ENCODE measurements around the gene CST3. TPM values are rescaled to one million over a fixed set of nuclear protein-coding genes. Genes with fewer than 3 reads are reported as not detected.
"Not testable (repeated sequence)": the region's sequence is repeated elsewhere in the genome, so short reads cannot be mapped to it uniquely, and the experiment has no call there.

The CST3 gene
- polyA plus RNA-seq, 1 donor = 661 TPM

GRCh38 chr20:23664046-23664445 is 26.3 kb upstream of the CST3 start:
- not testable (repeated sequence) for DNase-seq; H3K36me3 ChIP-seq (ENCODE audit: control insufficient read depth, insufficient read depth, low read length); H3K27ac ChIP-seq (ENCODE audit: low read length); H3K9me3 ChIP-seq (ENCODE audit: control insufficient read depth, low read depth, low read length); H3K4me3 ChIP-seq (ENCODE audit: low read length); H3K27me3 ChIP-seq (ENCODE audit: control insufficient read depth, insufficient read depth, low read length)
- 80% methylated on average over 1 of the region's 4 CpGs for WGBS (ENCODE audit: insufficient coverage, low lambda C conversion rate)
- H3K4me1 ChIP-seq (ENCODE audit: control insufficient read depth, insufficient read depth, low read length) = peaks cover 30% of the 10 kb centered on the region

GRCh38 chr20:23663180-23663579 is 25.4 kb upstream of the CST3 start:
- no peak for DNase-seq
- peaks cover 39% of the 10 kb centered on the region for H3K4me1 ChIP-seq (ENCODE audit: control insufficient read depth, insufficient read depth, low read length)
- no peaks in the 10 kb centered on the region for H3K27me3 ChIP-seq (ENCODE audit: control insufficient read depth, insufficient read depth, low read length)
- no peaks in the 10 kb centered on the region for H3K9me3 ChIP-seq (ENCODE audit: control insufficient read depth, low read depth, low read length)
- no peaks in the 10 kb centered on the region for H3K36me3 ChIP-seq (ENCODE audit: control insufficient read depth, insufficient read depth, low read length)
- WGBS (ENCODE audit: insufficient coverage, low lambda C conversion rate) = no CpG with 5 or more reads among the region's 6 CpGs
- H3K4me3 ChIP-seq (ENCODE audit: low read length) = no peak overlapping the region
- H3K27ac ChIP-seq (ENCODE audit: low read length) = no peak overlapping the region

DNA sequence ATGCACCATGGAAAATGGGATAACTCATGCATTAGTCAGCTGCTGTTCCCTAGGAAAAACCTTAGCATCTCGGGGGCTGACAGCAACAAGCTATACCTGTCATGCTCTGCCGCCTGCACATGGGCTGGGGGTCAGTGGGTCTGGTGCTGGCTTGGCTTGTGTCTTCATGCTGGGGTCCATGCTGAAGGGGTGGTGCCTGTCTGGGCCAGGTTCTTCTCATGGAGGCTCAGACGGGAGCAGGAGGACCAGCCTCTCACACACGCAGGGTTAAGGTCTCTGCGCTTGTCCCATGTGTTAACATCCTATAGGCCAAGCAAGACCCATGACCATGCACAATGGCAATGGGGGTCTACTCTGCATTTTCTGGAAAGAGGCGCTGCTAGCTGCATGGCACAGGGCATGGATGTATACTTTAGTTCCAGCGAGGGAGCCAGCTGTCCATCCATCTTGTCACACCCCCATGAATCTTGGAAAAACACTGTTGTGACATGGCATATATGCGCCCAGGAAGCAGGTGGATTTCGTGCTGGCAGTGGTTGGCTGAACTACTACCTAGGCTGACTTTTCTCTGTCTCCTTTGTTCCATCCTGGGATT is 24.6 kb upstream of the CST3 start:
- H3K27me3 ChIP-seq (ENCODE audit: control insufficient read depth, insufficient read depth, low read length) = no peaks in the 10 kb centered on the region
- H3K9me3 ChIP-seq (ENCODE audit: control insufficient read depth, low read depth, low read length) = no peaks in the 10 kb centered on the region
- H3K4me3 ChIP-seq (ENCODE audit: low read length) = no peak overlapping the region
- WGBS (ENCODE audit: insufficient coverage, low lambda C conversion rate) = no CpG with 5 or more reads among the region's 9 CpGs
- H3K27ac ChIP-seq (ENCODE audit: low read length) = no peak overlapping the region
- no peak for DNase-seq
- no peaks in the 10 kb centered on the region for H3K36me3 ChIP-seq (ENCODE audit: control insufficient read depth, insufficient read depth, low read length)
- H3K4me1 ChIP-seq (ENCODE audit: control insufficient read depth, insufficient read depth, low read length) = peaks cover 46% of the 10 kb centered on the region

- WGBS (ENCODE audit: insufficient coverage, low lambda C conversion rate) = 50% methylated on average over 1 of the region's 6 CpGs
- Histone ChIP-seq H3K36me3 (ENCODE audit: control insufficient read depth, insufficient read depth, low read length) (no peaks in the 10 kb centered on the region), H3K4me1 (ENCODE audit: control insufficient read depth, insufficient read depth, low read length) (peaks cover 51% of the 10 kb centered on the region), H3K4me3 (ENCODE audit: low read length) (no peak overlapping the region), H3K27me3 (ENCODE audit: control insufficient read depth, insufficient read depth, low read length) (no peaks in the 10 kb centered on the region), H3K27ac (ENCODE audit: low read length) (peak overlapping the region; percentile 73), H3K9me3 (ENCODE audit: control insufficient read depth, low read depth, low read length) (no peaks in the 10 kb centered on the region)
- DNase-seq = peak in 1 of 2 donors; percentile 45
Measured at GRCh38 chr20:23661002-23661429, 23.3 kb upstream of the CST3 start.

DNA sequence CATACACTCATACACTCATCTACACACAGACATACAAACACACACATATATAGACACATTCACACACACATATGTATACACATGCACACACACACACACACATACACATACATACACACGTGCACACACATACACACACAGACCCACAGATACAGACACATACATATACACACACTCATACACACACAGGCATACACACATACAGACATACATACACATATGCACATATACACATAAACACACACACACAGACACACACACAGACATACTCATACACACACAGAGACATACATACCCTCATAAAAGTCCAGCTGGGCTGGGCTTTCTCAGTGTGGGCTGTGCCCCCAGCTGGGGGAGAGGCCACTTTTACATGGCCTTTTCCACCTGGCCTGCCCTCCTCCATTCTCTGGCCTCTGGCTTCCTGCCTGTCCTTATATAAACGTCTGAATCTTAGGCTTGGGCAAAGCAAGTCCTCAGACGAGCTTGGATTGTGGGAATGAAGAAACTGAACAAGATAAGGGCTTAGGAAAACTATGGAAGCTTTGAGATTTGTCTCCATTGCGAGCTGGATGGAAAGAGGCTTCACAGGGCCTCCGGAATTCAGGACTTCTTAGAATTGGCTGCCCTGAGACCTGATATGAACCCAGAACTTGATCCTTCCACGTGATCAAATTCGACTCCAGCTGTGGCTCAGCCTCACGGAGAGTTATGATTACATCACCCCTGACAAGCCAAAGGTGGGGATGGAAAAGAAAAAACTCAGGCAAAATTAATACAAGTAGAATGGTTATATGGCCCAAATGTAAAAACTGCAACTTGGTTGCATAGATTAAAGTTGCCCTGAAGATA is 22.5 kb upstream of the CST3 start:
- Histone ChIP-seq H3K27me3 (ENCODE audit: control insufficient read depth, insufficient read depth, low read length) (no peaks in the 10 kb centered on the region), H3K27ac (ENCODE audit: low read length) (peak overlapping the region; percentile 73), H3K4me1 (ENCODE audit: control insufficient read depth, insufficient read depth, low read length) (peaks cover 51% of the 10 kb centered on the region), H3K4me3 (ENCODE audit: low read length) (no peak overlapping the region), H3K36me3 (ENCODE audit: control insufficient read depth, insufficient read depth, low read length) (no peaks in the 10 kb centered on the region), H3K9me3 (ENCODE audit: control insufficient read depth, low read depth, low read length) (no peaks in the 10 kb centered on the region)
- 20% methylated on average over 5 of the region's 8 CpGs for WGBS (ENCODE audit: insufficient coverage, low lambda C conversion rate)
- peak; percentile 40 to 75 for DNase-seq

- no CpG with 5 or more reads among the region's 2 CpGs for WGBS (ENCODE audit: insufficient coverage, low lambda C conversion rate)
- not testable (repeated sequence) for H3K27me3 ChIP-seq (ENCODE audit: control insufficient read depth, insufficient read depth, low read length); H3K36me3 ChIP-seq (ENCODE audit: control insufficient read depth, insufficient read depth, low read length); DNase-seq; H3K4me3 ChIP-seq (ENCODE audit: low read length); H3K9me3 ChIP-seq (ENCODE audit: control insufficient read depth, low read depth, low read length)
- H3K4me1 ChIP-seq (ENCODE audit: control insufficient read depth, insufficient read depth, low read length) = peaks cover 51% of the 10 kb centered on the region
- H3K27ac ChIP-seq (ENCODE audit: low read length) = peak overlapping the region; percentile 73
Measured at GRCh38 chr20:23659610-23659988, 21.8 kb upstream of the CST3 start.

- no peaks in the 10 kb centered on the region for H3K9me3 ChIP-seq (ENCODE audit: control insufficient read depth, low read depth, low read length)
- peak in 1 of 2 donors; percentile 73 for DNase-seq
- no peak overlapping the region for H3K4me3 ChIP-seq (ENCODE audit: low read length)
- WGBS (ENCODE audit: insufficient coverage, low lambda C conversion rate) = no CpG with 5 or more reads among the region's 8 CpGs
- H3K27me3 ChIP-seq (ENCODE audit: control insufficient read depth, insufficient read depth, low read length) = no peaks in the 10 kb centered on the region
- H3K36me3 ChIP-seq (ENCODE audit: control insufficient read depth, insufficient read depth, low read length) = no peaks in the 10 kb centered on the region
- peaks cover 51% of the 10 kb centered on the region for H3K4me1 ChIP-seq (ENCODE audit: control insufficient read depth, insufficient read depth, low read length)
- H3K27ac ChIP-seq (ENCODE audit: low read length) = peak overlapping the region; percentile 73
Measured at GRCh38 chr20:23658989-23659609, 21.3 kb upstream of the CST3 start.

DNA sequence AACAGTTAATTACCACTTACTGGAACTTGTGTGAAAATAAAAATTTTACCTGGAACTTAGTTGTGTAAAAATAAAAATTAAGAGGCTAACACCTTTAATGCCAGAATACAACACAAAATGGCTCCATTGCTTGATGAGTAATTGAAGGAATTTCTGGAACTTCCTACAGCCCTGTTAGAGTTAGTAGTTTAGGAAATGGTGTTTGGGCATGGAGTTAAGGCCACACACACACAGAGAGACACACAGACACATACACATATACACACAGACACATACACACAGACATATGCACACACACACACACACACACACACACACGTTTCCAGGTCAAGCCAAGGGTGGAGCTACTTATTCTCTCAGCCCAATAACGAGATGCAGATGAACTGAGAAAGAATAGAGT is 20.6 kb upstream of the CST3 start:
- H3K4me1 ChIP-seq (ENCODE audit: control insufficient read depth, insufficient read depth, low read length) = peaks cover 58% of the 10 kb centered on the region

GRCh38 chr20:23657202-23657601 is 19.4 kb upstream of the CST3 start:
- H3K4me1 ChIP-seq (ENCODE audit: control insufficient read depth, insufficient read depth, low read length) = peaks cover 56% of the 10 kb centered on the region
- no peak overlapping the region for H3K27ac ChIP-seq (ENCODE audit: low read length)
- no peaks in the 10 kb centered on the region for H3K9me3 ChIP-seq (ENCODE audit: control insufficient read depth, low read depth, low read length)
- H3K4me3 ChIP-seq (ENCODE audit: low read length) = no peak overlapping the region
- DNase-seq = peak in 1 of 2 donors; percentile 4
- no peaks in the 10 kb centered on the region for H3K36me3 ChIP-seq (ENCODE audit: control insufficient read depth, insufficient read depth, low read length)
- no peaks in the 10 kb centered on the region for H3K27me3 ChIP-seq (ENCODE audit: control insufficient read depth, insufficient read depth, low read length)
- 75% methylated on average over 1 of the region's 8 CpGs for WGBS (ENCODE audit: insufficient coverage, low lambda C conversion rate)

More for the DNA sequence above, 20.6 kb upstream of the CST3 start:
- Histone ChIP-seq H3K9me3 (ENCODE audit: control insufficient read depth, low read depth, low read length) (no peaks in the 10 kb centered on the region), H3K27me3 (ENCODE audit: control insufficient read depth, insufficient read depth, low read length) (no peaks in the 10 kb centered on the region), H3K4me3 (ENCODE audit: low read length) (no peak overlapping the region), H3K36me3 (ENCODE audit: control insufficient read depth, insufficient read depth, low read length) (no peaks in the 10 kb centered on the region), H3K27ac (ENCODE audit: low read length) (peak overlapping the region; percentile 73)
- WGBS (ENCODE audit: insufficient coverage, low lambda C conversion rate) = no CpG with 5 or more reads among the region's 2 CpGs
- DNase-seq = no peak

DNA sequence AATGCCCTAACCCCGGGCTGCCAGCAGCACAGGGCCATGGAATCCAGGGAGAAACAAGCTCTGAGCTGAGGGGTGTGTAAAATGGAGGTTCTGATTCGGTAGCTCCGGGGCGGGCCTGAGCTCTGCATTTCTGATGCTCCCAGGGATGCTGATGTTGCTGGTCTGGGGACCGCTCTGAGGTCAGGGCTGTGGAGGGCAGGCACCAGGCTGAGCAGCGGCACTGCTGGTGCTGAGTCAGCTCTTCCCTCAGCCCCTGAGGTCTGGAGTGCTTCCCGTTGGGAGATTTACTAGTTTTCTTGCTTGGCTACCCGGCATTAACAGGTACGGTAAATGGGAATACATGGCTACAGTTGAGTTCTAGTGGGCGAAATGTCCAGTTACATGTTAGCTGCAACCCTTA is 18.6 kb upstream of the CST3 start:
- Histone ChIP-seq H3K27ac (ENCODE audit: low read length) (no peak overlapping the region), H3K27me3 (ENCODE audit: control insufficient read depth, insufficient read depth, low read length) (no peaks in the 10 kb centered on the region), H3K36me3 (ENCODE audit: control insufficient read depth, insufficient read depth, low read length) (no peaks in the 10 kb centered on the region), H3K4me1 (ENCODE audit: control insufficient read depth, insufficient read depth, low read length) (peaks cover 49% of the 10 kb centered on the region), H3K4me3 (ENCODE audit: low read length) (no peak overlapping the region), H3K9me3 (ENCODE audit: control insufficient read depth, low read depth, low read length) (no peaks in the 10 kb centered on the region)
- WGBS (ENCODE audit: insufficient coverage, low lambda C conversion rate) = no CpG with 5 or more reads among the region's 10 CpGs
- no peak for DNase-seq
